ENCODE data around the gene CD34.

DNA sequence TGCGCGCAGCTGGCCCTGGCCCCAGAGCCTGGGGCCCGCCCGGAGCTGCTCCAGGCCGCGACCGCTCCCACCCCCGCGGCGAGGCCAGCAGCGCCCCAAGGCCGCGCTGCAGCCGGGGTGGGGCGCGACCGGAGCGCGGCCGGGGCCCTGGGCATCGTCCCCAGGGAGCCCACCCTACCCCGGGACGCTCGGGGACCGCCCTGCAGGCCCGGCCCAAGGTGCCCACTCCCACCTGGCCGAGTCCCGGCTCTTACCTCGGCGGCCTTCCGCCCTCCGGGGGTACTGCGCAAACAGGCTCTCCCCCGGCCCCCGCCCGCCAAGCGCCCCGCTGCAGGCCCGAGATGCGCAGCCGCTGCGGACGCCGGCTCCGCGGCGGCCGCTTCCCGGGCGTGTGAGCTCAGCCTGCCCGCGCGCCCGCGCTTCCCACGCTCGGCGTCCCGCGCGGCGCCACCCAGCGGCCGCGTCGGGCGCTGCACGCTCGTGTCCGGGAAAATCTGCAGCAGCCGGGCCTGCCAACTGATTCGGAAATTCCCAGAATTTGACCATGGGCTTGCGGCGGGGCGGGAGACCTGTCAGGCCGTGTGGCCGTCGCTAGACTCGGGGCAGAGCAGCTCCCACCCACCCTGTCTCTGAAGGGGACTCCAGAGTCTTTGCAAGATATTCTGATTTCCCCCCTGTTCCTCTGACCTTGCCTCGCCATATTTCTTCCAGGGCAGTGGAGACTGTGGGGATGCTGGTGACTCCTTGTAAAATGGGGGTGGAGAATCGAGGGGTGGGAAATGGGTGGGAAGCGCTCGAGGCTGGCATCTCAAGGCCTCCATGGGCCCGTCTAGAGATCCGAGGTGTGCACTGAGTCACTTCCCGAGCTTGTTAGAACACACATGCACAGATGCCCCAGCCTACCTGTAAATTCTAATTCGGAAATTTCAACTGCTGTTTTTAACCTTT is 41.9 kb downstream of the CD34 start:
- no peak for TF ChIP-seq EZH2phosphoT487 (IDR thresholded peaks at IDR 0.05; ENCODE audit: insufficient read depth, low read depth)
- TF ChIP-seq EZH2 (IDR thresholded peaks at IDR 0.05; ENCODE audit: insufficient read depth, poor library complexity, severe bottlenecking): no peak
